Pancreas (tissue), 10 donors: Measurements from ENCODE around the gene AATK. TPM values are rescaled to one million over a fixed set of nuclear protein-coding genes. Genes with fewer than 3 reads are reported as not detected.

Experiments
- ATAC-seq, 4 donors: fragments of 200-7000 bp; cut with Tn5 transposase; one replicate each; pipeline versions ENCODE4 v1.8.0 to v1.9.1; 2020; ENCODE audit warnings: mild to moderate bottlenecking in 4 of 4, moderate library complexity in 4 of 4
- DNase-seq, 6 donors: peaks; one replicate each; pipeline ENCODE4 v3.0.0-alpha.2; 2020
- FAIRE-seq: peaks from 2 replicates; lab custom pipeline; 2012; peaks lifted over from hg19 to GRCh38; lab: Jason Lieb, UNC
- H3K27ac ChIP-seq, 4 donors: fragments of 200-600 bp; sonication (generic); 1 replicate in 3 of 4; 2 replicates in 1 of 4; pipeline versions ENCODE4 v1.5.0 to v1.8.0; 2020
- H3K27me3 ChIP-seq, 4 donors: fragments of 200-600 bp; one replicate each; pipeline ENCODE4 v1.8.0; 2021
- H3K36me3 ChIP-seq, 3 donors: fragments of 200-600 bp; sonication (generic) in 1 of 3; one replicate each; pipeline versions ENCODE4 v1.5.0 to v1.8.0; 2020 to 2021
- H3K4me1 ChIP-seq, 3 donors: fragments of 200-600 bp; one replicate each; pipeline ENCODE4 v1.8.0; 2021
- H3K4me3 ChIP-seq, 4 donors: fragments of 200-600 bp; sonication (generic) in 2 of 4; one replicate each; pipeline versions ENCODE4 v1.5.0 to v1.8.0; 2020 to 2021
- H3K9me3 ChIP-seq, 4 donors: fragments of 200-600 bp; one replicate each; pipeline ENCODE4 v1.8.0; 2021
- WGBS, 2 donors: extraction: QIAGEN DNeasy Blood & Tissue Kit; methylation state at CpG; one replicate each; pipeline ENCODE4 v1.1.7; 2013; 5-methylcytosine and 5-hydroxymethylcytosine counted together
- intact Hi-C, 3 donors: fragments of 100-400 bp; cut with DNase I; formaldehyde crosslinking; loops; one replicate each; pipeline versions ENCODE4 v1.11.1 to v1.14.2; 2022
- polyA plus RNA-seq, 2 donors: library from polyadenylated mRNA; stranded (reverse); fragments of 200-250 nt; gene quantifications; one replicate each; pipeline ENCODE4 v1.2.3, GENCODE V29; 2013
- total RNA-seq, 6 donors: library from RNA; stranded (reverse); fragmentation: NEBNext Ultra II Directional in 4 of 6; extraction: Animal tissue kit (Norgen Biotek cat#: 25700) in 4 of 6; gene quantifications; one replicate each; pipeline versions ENCODE4 v1.2.1 to v1.2.4, GENCODE V29; 2021 to 2023
- TF ChIP-seq, protein P1 (sequence below), 4 donors: fragments of 200-600 bp; sonication (generic) in 3 of 4; IDR thresholded peaks; one replicate each; pipeline versions ENCODE4 v1.5.0 to v1.8.0; 2021; ENCODE audit warnings: antibody characterized with exemption in 4 of 4
- donor health status: healthy with polysubstance abuse.
- donor health status: DM: no; HTN: no; CAD: no; lungs with moderate emphysema.
- donor health status: DM: no; HTN: no; CAD: no.
- donor health status: control.
- donor health status: control.
- donor health status: Bipolar disorder and iron deficiency.
- donor health status: DM: yes; HTN: yes; CAD: no.
- donor health status: DM: no; HTN: no; CAD: no.
- donor health status: DM: no; HTN: no; CAD: no.
- donor health status: DM: yes; HTN: yes; CAD: no.

AATK gene
- total and polyA plus RNA-seq, 8 donors, result 24.3 to 49.6 (median 30.1) TPM

- FAIRE-seq (no peak), ATAC-seq (no peak), DNase-seq (peak in 3 of 6 donors; percentile 44 to 77 (median 58))
- Histone ChIP-seq H3K4me3 (peak overlapping the region in 1 of 4 donors; percentile 30), H3K4me1 (peaks cover 0 to 30% (median 22%) of the 10 kb centered on the region in 3 donors), H3K27ac (peak overlapping the region in 1 of 4 donors; percentile 3), H3K27me3 (no peaks in the 10 kb centered on the region), H3K9me3 (no peaks in the 10 kb centered on the region), H3K36me3 (no peaks in the 10 kb centered on the region)
- intact Hi-C loops, result no loop called here
- WGBS, 2 donors, result 60 to 68% methylated on average over 18 to 25 of the region's 25 CpGs
- TF ChIP-seq, protein P1, sequence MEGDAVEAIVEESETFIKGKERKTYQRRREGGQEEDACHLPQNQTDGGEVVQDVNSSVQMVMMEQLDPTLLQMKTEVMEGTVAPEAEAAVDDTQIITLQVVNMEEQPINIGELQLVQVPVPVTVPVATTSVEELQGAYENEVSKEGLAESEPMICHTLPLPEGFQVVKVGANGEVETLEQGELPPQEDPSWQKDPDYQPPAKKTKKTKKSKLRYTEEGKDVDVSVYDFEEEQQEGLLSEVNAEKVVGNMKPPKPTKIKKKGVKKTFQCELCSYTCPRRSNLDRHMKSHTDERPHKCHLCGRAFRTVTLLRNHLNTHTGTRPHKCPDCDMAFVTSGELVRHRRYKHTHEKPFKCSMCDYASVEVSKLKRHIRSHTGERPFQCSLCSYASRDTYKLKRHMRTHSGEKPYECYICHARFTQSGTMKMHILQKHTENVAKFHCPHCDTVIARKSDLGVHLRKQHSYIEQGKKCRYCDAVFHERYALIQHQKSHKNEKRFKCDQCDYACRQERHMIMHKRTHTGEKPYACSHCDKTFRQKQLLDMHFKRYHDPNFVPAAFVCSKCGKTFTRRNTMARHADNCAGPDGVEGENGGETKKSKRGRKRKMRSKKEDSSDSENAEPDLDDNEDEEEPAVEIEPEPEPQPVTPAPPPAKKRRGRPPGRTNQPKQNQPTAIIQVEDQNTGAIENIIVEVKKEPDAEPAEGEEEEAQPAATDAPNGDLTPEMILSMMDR (IDR thresholded peaks at IDR 0.05), result no peak
Measured at GRCh38 chr17:81159611-81160265, 6.3 kb downstream of the AATK start.

DNA sequence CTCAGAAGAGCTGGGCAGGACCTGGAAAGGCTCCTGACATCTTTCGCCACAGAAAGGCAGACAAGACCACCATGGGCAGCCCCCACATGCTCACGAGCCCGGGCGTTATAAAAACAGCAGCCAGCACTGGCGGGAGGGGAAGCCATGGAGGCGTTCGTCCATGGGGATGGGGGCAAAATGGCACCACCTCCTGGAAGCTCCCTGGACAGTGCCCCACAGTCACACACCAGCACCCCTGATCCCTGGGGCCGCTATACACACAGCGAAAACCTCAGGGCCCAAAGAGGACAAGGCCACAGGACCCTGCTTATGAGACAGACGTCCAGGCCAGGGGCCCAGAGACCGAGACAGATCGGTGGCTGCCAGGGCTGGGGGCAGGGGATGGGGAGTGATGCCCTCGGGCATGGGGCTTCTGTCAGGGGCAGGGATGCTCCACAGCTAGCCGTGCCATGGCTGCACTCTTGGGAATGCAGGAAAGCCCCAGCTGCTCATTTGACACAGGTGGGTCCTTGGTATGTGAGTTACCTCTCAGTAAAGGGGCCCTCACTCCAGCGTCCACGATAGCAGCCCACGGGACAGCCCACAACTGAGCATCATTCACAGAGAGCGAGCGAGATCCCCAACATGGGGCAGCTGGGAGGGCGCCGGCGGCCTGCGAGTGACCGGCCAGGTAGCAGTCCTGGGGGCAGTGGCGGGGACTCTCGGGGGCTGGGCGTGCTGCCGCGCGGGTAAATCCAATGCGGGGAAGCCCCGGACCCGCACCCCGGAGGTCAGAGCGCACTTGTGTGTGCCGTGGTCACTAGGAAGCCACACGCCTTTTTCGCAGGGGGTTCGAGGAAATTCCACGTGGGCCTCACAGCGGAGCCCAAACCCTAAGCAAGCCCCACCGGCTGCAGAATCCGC, 7.1 kb downstream of the AATK start:
- TF ChIP-seq, protein P1 (IDR thresholded peaks at IDR 0.05), result no peak
- ATAC-seq, result no peak
- no peaks in the 10 kb centered on the region for H3K9me3 ChIP-seq
- peaks cover 0 to 27% (median 21%) of the 10 kb centered on the region in 3 donors for H3K4me1 ChIP-seq
- no peaks in the 10 kb centered on the region for H3K36me3 ChIP-seq
- intact Hi-C loops, result no loop called here
- no peak overlapping the region for H3K4me3 ChIP-seq
- DNase-seq, result peak in 2 of 6 donors; percentile 24 to 67
- 91 to 92% methylated on average over 42 to 43 of the region's 43 CpGs for WGBS, 2 donors
- no peaks in the 10 kb centered on the region for H3K27me3 ChIP-seq
- no peak for FAIRE-seq
- no peak overlapping the region for H3K27ac ChIP-seq

DNA sequence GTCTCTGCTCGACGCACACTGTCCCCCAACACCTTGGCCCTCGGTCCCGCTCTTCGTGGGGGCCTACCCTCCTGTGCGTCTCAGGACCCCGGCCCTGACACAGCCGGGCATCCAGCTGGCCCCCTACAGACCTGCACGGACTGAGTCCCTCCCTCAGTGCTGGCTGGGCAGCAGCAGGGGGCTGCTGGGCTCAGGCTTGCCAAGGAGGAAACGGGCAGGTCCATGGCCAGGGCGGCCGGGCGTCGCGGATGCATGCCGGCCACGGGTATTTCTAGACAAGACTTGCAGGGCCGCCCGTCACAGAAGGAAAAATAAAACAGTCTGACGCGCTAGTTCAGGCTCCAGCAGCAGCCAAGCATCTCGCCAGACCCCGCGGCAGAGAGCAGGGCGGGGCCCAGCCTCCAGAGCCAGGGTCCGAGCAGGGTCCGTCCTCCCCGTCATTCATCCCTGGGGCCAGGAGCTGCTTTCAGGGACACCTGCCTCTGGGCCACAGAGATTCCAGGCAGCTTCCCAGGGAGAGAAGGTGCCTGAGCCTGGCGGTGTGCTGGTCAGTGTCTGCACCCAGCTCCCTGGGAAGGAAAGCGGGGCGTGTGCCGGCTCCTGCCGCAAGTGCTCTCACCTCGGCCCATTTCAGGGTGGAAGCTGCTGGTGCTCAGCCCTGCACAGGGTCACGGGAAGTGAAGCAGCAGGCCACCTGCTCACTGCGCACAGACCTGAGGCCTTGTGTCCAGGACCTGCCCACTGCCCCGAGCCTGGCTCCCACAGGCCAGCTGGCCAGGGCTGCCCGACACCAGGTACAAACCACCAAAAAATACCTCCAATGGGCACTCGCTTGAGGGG, 8.0 kb downstream of the AATK start:
- peak in 2 of 6 donors; percentile 21 to 52 for DNase-seq
- H3K4me1 ChIP-seq, result peaks cover 0 to 19% (median 12%) of the 10 kb centered on the region in 3 donors
- TF ChIP-seq, protein P1 (IDR thresholded peaks at IDR 0.05), result no peak
- H3K9me3 ChIP-seq, result no peaks in the 10 kb centered on the region
- H3K27me3 ChIP-seq, result no peaks in the 10 kb centered on the region
- no peak for ATAC-seq
- intact Hi-C loops, result no loop called here
- H3K27ac ChIP-seq, result no peak overlapping the region
- H3K36me3 ChIP-seq, result no peaks in the 10 kb centered on the region
- H3K4me3 ChIP-seq, result no peak overlapping the region
- no peak for FAIRE-seq
- WGBS, 2 donors, result 88 to 90% methylated on average over 39 of the region's 39 CpGs

DNA sequence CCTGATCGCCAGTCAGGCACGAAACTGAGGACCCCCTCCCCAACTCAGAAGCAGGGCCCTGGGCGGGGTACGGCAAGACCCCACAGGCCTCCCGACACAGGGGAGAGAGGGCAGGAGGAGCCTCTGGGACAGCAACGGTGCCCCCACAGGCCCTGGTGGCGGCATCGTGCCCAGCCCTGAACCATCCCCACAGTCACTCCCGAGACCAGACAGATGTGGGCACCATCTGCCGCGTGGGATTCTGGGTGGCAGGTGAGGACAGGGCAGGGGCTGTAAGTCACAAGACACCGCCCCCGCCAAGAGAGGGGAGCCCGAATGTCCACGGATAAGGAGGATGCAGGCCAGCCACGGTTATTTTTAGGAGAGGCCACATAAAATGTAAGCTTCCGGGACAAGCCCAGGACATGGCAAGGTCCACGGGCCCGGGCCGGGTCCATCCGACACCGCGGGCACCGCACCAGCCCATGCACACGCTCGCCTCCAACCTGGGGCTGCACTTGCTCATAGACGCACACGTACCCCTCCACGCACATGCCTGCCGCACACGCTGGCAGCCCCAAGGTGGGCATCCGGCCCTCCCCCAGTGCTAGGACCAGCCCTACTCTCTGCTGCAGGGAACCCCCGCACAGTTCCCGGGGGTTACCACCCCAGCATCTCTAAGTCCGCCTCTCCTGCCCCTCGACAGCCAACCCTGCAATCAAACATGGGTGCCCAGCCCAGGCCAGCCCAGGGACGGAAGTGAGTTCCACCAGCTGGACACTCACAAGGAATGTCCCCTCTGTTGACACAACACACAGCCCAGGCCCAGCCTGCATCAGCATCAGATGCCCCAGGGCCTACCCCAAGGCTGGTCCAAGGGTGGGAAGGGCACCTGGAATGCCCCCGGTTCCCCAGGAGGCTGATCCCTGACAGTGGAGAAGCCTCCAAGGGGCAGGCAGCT, 8.9 kb downstream of the AATK start:
- no peak for FAIRE-seq
- H3K36me3 ChIP-seq, result no peaks in the 10 kb centered on the region
- 91 to 94% methylated on average over 38 of the region's 38 CpGs for WGBS, 2 donors
- no peak overlapping the region for H3K27ac ChIP-seq
- intact Hi-C loops, result no loop called here
- H3K4me3 ChIP-seq, result no peak overlapping the region
- H3K4me1 ChIP-seq, result peaks cover 0 to 16% (median 7%) of the 10 kb centered on the region in 3 donors
- H3K27me3 ChIP-seq, result no peaks in the 10 kb centered on the region
- TF ChIP-seq, protein P1 (IDR thresholded peaks at IDR 0.05), result no peak
- no peak for ATAC-seq
- DNase-seq, result peak in 2 of 6 donors; percentile 22 to 69
- H3K9me3 ChIP-seq, result no peaks in the 10 kb centered on the region
